ENCODE results near the gene CLDN19. TPM values are rescaled to one million over a fixed set of nuclear protein-coding genes. Genes with fewer than 3 reads are reported as not detected.

CLDN19 gene
- total RNA-seq, 1 experiment from 2014 or later, result not detected

DNA sequence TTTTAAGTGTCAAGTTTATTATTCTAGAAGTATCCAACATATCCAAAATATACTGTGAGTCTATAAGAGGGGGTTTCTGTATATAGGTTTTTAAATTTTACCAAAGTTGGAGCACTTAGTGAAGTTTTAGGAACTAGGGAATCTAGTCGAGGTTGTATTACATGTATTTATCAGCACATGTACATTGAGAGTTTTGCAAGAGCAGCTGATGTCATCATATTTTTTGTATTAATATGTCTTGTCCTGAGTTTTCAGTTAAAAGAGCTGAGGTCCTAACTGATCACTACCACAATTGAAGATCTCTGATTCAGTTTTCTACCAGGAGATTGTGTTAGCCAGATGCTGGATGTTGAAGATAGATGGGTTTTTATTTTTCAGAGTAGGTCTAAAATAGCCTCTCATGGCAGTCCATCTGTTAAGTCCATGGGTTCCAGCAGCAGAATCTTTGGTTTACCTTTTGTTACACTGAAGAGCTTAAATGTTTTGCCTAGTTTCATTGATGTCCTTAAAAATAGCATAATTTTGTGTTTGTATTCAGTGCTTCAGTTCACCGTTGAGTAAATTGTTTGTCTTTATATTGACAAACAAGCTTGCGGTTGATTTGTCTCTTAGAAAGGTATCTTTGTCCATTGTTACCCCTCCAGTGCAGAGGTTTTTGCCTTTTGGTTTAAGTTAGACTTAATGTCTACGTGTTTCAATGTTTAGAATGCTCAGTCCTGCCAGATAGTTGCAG lies 41.8 kb downstream of the CLDN19 start:
- no TSS peak for BruUV-seq (replicated peaks)
- no peak for DNase-seq (ENCODE audit: unreplicated experiment)
- H3K4me1 Mint-ChIP-seq (ENCODE audit: insufficient read depth, unreplicated experiment), result peaks cover 13% of the 10 kb centered on the region
- POLR2A ChIA-PET, result interaction anchor here (0.6 to 3.0 kb wide), 5 partner anchors 12 to 270 kb away, joined by 3 to 16 read pairs (median 5); partner anchors contain the start of genes C1orf50, P3H1 and YBX1
- H3K27ac Mint-ChIP-seq (ENCODE audit: low read depth, unreplicated experiment), result no peak overlapping the region
- TF ChIP-seq, protein P1, sequence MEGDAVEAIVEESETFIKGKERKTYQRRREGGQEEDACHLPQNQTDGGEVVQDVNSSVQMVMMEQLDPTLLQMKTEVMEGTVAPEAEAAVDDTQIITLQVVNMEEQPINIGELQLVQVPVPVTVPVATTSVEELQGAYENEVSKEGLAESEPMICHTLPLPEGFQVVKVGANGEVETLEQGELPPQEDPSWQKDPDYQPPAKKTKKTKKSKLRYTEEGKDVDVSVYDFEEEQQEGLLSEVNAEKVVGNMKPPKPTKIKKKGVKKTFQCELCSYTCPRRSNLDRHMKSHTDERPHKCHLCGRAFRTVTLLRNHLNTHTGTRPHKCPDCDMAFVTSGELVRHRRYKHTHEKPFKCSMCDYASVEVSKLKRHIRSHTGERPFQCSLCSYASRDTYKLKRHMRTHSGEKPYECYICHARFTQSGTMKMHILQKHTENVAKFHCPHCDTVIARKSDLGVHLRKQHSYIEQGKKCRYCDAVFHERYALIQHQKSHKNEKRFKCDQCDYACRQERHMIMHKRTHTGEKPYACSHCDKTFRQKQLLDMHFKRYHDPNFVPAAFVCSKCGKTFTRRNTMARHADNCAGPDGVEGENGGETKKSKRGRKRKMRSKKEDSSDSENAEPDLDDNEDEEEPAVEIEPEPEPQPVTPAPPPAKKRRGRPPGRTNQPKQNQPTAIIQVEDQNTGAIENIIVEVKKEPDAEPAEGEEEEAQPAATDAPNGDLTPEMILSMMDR (IDR thresholded peaks at IDR 0.05; ENCODE audit: unreplicated experiment), result no peak
- H3K36me3 Mint-ChIP-seq (ENCODE audit: insufficient read depth, unreplicated experiment), result peaks cover 100% of the 10 kb centered on the region
- H3K4me3 Mint-ChIP-seq (ENCODE audit: unreplicated experiment), result no peak overlapping the region
- no peaks in the 10 kb centered on the region for H3K27me3 Mint-ChIP-seq (ENCODE audit: insufficient read depth, unreplicated experiment)
- H3K9me3 Mint-ChIP-seq (ENCODE audit: unreplicated experiment), result no peaks in the 10 kb centered on the region
- CTCF ChIA-PET, result interaction anchor here (0.6 kb wide), 1 partner anchor 49 kb away, joined by 3 read pairs; no protein-coding TSS in a partner anchor
- intact Hi-C loops (cut with micrococcal nuclease), result no loop called here

DNA sequence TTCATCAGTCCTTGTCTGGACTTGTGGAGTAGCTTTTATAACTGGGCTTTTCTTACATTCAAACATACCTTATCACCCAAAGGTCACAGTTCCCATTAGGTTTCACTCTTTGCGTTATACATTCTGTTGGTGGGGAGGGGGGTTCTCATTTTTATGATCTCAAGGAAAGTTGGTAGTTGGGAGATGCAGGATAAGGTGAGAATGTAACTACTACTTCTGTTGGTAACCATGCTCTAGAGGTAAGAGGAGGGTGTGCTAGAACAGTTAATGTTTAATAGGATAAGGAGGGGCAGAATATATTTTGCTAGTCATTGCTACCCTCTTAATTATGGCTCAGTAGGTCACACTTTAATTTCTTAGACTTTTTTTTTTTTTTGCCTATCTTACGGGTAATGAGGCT lies 47.1 kb downstream of the CLDN19 start:
- Mint-ChIP-seq H3K4me3 (ENCODE audit: unreplicated experiment) (no peak overlapping the region), H3K9me3 (ENCODE audit: unreplicated experiment) (no peaks in the 10 kb centered on the region), H3K27me3 (ENCODE audit: insufficient read depth, unreplicated experiment) (no peaks in the 10 kb centered on the region), H3K27ac (ENCODE audit: low read depth, unreplicated experiment) (peak overlapping the region; percentile 65), H3K36me3 (ENCODE audit: insufficient read depth, unreplicated experiment) (peaks cover 65% of the 10 kb centered on the region), H3K4me1 (ENCODE audit: insufficient read depth, unreplicated experiment) (peaks cover 30% of the 10 kb centered on the region)
- TF ChIP-seq, protein P1 (IDR thresholded peaks at IDR 0.05; ENCODE audit: unreplicated experiment), result no peak
- DNase-seq (ENCODE audit: unreplicated experiment), result no peak
- no TSS peak for BruUV-seq (replicated peaks)
- ChIA-PET POLR2A (interaction anchor here (0.6 to 6.8 kb wide), 5 partner anchors 9 to 259 kb away, joined by 3 to 78 read pairs (median 3); partner anchors contain the start of genes YBX1 and ZNF691), CTCF (interaction anchor here (0.5 to 1.7 kb wide), 5 partner anchors 9 to 229 kb away, joined by 3 to 7 read pairs (median 4); no protein-coding TSS in a partner anchor)
- intact Hi-C loops (cut with micrococcal nuclease), result no loop called here

DNA sequence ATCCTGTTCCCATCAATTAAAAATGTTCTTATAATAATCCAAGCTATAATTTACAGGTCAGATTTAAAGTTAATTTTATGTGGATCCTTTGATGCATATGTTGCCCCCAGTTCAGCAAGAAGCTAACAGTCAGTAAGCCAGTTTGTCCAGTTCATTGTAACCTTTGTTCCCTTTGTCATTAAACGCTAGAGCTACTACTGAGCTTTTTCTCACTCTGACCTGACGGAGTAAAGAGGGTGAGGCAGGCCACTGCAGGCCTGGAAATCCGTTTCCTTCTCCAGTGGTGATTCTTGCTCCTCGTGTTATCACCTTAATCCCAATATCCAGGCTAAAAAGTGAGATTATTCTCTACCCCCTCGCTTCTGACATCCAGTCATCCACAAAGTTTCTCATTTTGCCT lies 47.6 kb downstream of the CLDN19 start:
- intact Hi-C loops (cut with micrococcal nuclease), result no loop called here

DNA sequence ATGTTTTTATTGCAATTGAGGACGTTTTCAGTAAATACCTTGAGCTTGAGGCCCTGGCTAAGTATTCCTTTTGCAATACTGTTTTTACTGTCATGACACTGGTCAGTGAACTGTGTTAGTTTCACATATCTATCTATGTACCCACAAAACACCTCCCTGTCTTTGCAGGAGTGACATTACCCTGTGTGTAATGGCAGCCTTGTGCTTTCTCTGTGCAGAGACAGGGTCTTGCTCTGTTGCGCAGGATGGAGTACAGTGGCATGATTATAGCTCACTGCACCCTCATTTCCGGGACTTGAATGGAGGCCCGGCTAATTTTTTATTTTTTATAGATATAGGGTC lies 48.9 kb downstream of the CLDN19 start:
- Mint-ChIP-seq H3K36me3 (ENCODE audit: insufficient read depth, unreplicated experiment) (peaks cover 62% of the 10 kb centered on the region), H3K4me1 (ENCODE audit: insufficient read depth, unreplicated experiment) (peaks cover 36% of the 10 kb centered on the region), H3K27me3 (ENCODE audit: insufficient read depth, unreplicated experiment) (no peaks in the 10 kb centered on the region), H3K4me3 (ENCODE audit: unreplicated experiment) (no peak overlapping the region), H3K27ac (ENCODE audit: low read depth, unreplicated experiment) (no peak overlapping the region), H3K9me3 (ENCODE audit: unreplicated experiment) (no peaks in the 10 kb centered on the region)
- DNase-seq (ENCODE audit: unreplicated experiment), result no peak
- CTCF ChIA-PET, result interaction anchor here (0.5 to 1.6 kb wide), 8 partner anchors 9 to 355 kb away, joined by 3 to 7 read pairs (median 4); partner anchors contain the start of gene YBX1
- intact Hi-C loops (cut with micrococcal nuclease), result no loop called here
- POLR2A ChIA-PET, result interaction anchor here (0.8 to 6.8 kb wide), 3 partner anchors 10 to 77 kb away, joined by 3 to 78 read pairs (median 4); partner anchors contain the start of gene YBX1
- TF ChIP-seq, protein P1 (IDR thresholded peaks at IDR 0.05; ENCODE audit: unreplicated experiment), result no peak
- no TSS peak for BruUV-seq (replicated peaks)

More for the DNA sequence above, 47.6 kb downstream of the CLDN19 start:
- Mint-ChIP-seq H3K36me3 (ENCODE audit: insufficient read depth, unreplicated experiment) (peaks cover 64% of the 10 kb centered on the region), H3K4me1 (ENCODE audit: insufficient read depth, unreplicated experiment) (peaks cover 35% of the 10 kb centered on the region), H3K27ac (ENCODE audit: low read depth, unreplicated experiment) (peak overlapping the region; percentile 65), H3K27me3 (ENCODE audit: insufficient read depth, unreplicated experiment) (no peaks in the 10 kb centered on the region), H3K4me3 (ENCODE audit: unreplicated experiment) (no peak overlapping the region), H3K9me3 (ENCODE audit: unreplicated experiment) (no peaks in the 10 kb centered on the region)
- TF ChIP-seq, protein P1 (IDR thresholded peaks at IDR 0.05; ENCODE audit: unreplicated experiment), result no peak
- no peak for DNase-seq (ENCODE audit: unreplicated experiment)
- ChIA-PET CTCF (interaction anchor here (0.5 to 1.7 kb wide), 8 partner anchors 8 to 463 kb away, joined by 3 to 7 read pairs (median 4); no protein-coding TSS in a partner anchor), POLR2A (interaction anchor here (0.6 to 6.8 kb wide), 6 partner anchors 10 to 259 kb away, joined by 3 to 78 read pairs (median 3); partner anchors contain the start of genes YBX1 and ZNF691)
- BruUV-seq (replicated peaks), result no TSS peak

Measured in MCF 10A (cell line).